Nephron (organoid): ENCODE results near the gene HUS1.
"Not testable (repeated sequence)": the region's sequence is repeated elsewhere in the genome, so short reads cannot be mapped to it uniquely, and the experiment has no call there.

Source experiments
- H3K27ac Mint-ChIP-seq, 3 experiments: 2 replicates each; pipeline ENCODE4 v1.8.0; 2020; ENCODE audit warnings: mixed read lengths in 3 of 3, mild to moderate bottlenecking in 2 of 3, moderate library complexity in 1 of 3
- H3K27me3 Mint-ChIP-seq: 2 replicates; pipeline ENCODE4 v1.8.0; 2021; ENCODE audit warnings: low read depth, mild to moderate bottlenecking, moderate library complexity, mixed read lengths
- H3K36me3 Mint-ChIP-seq: 2 replicates; pipeline ENCODE4 v1.8.0; 2020; ENCODE audit warnings: low read depth, mixed read lengths
- H3K4me1 Mint-ChIP-seq: 2 replicates; pipeline ENCODE4 v1.8.0; 2020; ENCODE audit warnings: mixed read lengths
- H3K4me3 Mint-ChIP-seq, 3 experiments: 2 replicates each; pipeline ENCODE4 v1.8.0; 2020; ENCODE audit warnings: mild to moderate bottlenecking in 3 of 3, mixed read lengths in 3 of 3, moderate library complexity in 2 of 3
- H3K9me3 Mint-ChIP-seq: 2 replicates; pipeline ENCODE4 v1.8.0; 2020; ENCODE audit warnings: mixed read lengths
- TF ChIP-seq, protein P1 (sequence below), 3 experiments: fragments of 200-600 bp; sonication (generic); IDR thresholded peaks; one replicate each; pipeline ENCODE4 v1.5.0; 2021; ENCODE audit warnings: antibody characterized with exemption in 3 of 3; ENCODE audit not compliant: unreplicated experiment in 3 of 3

HUS1 gene

DNA sequence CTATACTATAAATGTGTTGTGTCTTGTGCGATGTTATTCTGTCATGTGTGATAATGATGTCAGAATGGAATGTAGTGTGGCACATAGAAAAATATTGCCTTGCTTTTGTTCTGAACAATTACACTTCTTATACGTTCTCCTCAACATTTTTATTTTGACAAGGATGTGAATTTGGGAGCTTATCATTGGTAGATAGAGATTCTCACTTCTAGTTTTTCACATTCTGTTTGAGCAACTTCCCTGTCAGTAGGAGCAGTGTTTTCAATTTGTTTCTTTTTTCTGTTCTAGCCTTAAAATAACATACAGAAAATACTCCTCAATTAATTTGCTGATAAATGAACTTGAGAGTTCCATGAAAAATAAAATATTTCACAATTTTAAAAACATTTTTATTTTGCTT lies 31.9 kb upstream of the HUS1 start:
- no peak overlapping the region for H3K4me3 Mint-ChIP-seq
- peaks cover 6% of the 10 kb centered on the region for H3K27me3 Mint-ChIP-seq
- no peaks in the 10 kb centered on the region for H3K4me1 Mint-ChIP-seq
- no peaks in the 10 kb centered on the region for H3K36me3 Mint-ChIP-seq
- H3K27ac Mint-ChIP-seq: no peak overlapping the region
- no peaks in the 10 kb centered on the region for H3K9me3 Mint-ChIP-seq
- TF ChIP-seq, protein P1, sequence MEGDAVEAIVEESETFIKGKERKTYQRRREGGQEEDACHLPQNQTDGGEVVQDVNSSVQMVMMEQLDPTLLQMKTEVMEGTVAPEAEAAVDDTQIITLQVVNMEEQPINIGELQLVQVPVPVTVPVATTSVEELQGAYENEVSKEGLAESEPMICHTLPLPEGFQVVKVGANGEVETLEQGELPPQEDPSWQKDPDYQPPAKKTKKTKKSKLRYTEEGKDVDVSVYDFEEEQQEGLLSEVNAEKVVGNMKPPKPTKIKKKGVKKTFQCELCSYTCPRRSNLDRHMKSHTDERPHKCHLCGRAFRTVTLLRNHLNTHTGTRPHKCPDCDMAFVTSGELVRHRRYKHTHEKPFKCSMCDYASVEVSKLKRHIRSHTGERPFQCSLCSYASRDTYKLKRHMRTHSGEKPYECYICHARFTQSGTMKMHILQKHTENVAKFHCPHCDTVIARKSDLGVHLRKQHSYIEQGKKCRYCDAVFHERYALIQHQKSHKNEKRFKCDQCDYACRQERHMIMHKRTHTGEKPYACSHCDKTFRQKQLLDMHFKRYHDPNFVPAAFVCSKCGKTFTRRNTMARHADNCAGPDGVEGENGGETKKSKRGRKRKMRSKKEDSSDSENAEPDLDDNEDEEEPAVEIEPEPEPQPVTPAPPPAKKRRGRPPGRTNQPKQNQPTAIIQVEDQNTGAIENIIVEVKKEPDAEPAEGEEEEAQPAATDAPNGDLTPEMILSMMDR (IDR thresholded peaks at IDR 0.05; ENCODE audit: unreplicated experiment in 3 of 3): no peak

DNA sequence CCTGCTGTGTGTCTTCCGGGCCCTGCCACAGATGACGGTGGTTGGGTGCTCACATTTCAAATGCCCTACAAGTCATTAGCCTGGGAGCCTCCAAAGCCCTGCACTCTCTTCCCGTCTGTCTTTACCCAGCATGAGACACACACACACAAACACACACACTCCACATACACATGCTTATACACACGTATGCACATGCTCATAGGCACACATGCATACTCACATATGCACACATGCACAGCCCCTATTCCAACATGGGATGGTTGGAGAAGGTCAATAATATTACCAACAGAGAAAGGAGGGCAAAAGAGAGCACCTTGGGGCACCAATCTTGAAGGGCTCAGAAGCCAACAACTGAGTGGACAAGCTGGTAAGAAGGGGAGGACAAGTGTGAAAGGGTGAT lies 30.5 kb upstream of the HUS1 start:
- Mint-ChIP-seq H3K27ac (no peak overlapping the region), H3K9me3 (no peaks in the 10 kb centered on the region)
- TF ChIP-seq, protein P1 (IDR thresholded peaks at IDR 0.05; ENCODE audit: unreplicated experiment in 3 of 3): no peak

DNA sequence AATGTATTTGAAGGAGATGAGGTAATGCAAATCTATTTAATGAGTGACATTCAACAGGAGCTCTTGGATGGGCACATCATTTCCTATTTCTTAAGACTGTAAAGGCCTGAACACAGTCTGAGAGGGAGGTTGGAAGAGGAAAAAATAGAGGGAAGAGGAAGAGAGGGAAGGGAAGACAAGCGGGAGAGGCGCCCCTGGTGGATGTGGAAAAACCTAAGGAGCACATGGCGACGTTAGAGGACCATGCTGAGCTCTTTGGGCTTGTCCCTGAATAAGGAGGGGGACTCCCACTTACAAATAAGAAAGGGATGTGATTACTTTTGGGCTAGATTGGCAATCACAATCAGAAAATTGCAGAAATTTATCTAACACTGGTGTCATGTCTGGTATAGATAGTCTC lies 29.8 kb upstream of the HUS1 start:
- no peaks in the 10 kb centered on the region for H3K4me1 Mint-ChIP-seq
- TF ChIP-seq, protein P1 (IDR thresholded peaks at IDR 0.05; ENCODE audit: unreplicated experiment in 3 of 3): no peak
- no peaks in the 10 kb centered on the region for H3K36me3 Mint-ChIP-seq
- H3K4me3 Mint-ChIP-seq: no peak overlapping the region
- H3K27ac Mint-ChIP-seq: no peak overlapping the region
- peaks cover 6% of the 10 kb centered on the region for H3K27me3 Mint-ChIP-seq
- H3K9me3 Mint-ChIP-seq: no peaks in the 10 kb centered on the region

More for the DNA sequence above, 30.5 kb upstream of the HUS1 start:
- H3K36me3 Mint-ChIP-seq: no peaks in the 10 kb centered on the region
- H3K4me3 Mint-ChIP-seq: no peak overlapping the region
- H3K4me1 Mint-ChIP-seq: no peaks in the 10 kb centered on the region
- H3K27me3 Mint-ChIP-seq: peaks cover 6% of the 10 kb centered on the region

DNA sequence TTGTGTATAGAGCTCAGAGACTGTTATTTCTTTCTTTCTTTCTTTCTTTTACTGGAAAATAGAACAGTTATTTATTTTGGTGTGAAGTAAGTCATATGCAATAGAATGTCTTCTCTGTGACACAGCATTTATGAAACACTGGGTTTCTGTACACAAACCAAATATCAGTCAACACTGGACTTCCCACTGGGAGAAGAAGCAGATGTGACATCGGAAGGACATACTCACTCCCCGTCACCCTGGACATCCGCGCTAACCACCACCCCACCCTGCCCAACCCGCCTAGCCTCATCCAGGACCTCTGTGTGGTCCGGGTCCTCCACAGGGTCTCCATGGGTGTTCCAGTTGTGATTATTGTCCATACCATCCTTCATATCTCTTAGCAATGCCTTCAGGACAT lies 27.5 kb upstream of the HUS1 start:
- no peaks in the 10 kb centered on the region for H3K36me3 Mint-ChIP-seq
- TF ChIP-seq, protein P1 (IDR thresholded peaks at IDR 0.05; ENCODE audit: unreplicated experiment in 3 of 3): no peak
- no peaks in the 10 kb centered on the region for H3K4me1 Mint-ChIP-seq
- peaks cover 6% of the 10 kb centered on the region for H3K27me3 Mint-ChIP-seq
- H3K9me3 Mint-ChIP-seq: peaks cover 6% of the 10 kb centered on the region
- no peak overlapping the region for H3K27ac Mint-ChIP-seq
- no peak overlapping the region for H3K4me3 Mint-ChIP-seq

DNA sequence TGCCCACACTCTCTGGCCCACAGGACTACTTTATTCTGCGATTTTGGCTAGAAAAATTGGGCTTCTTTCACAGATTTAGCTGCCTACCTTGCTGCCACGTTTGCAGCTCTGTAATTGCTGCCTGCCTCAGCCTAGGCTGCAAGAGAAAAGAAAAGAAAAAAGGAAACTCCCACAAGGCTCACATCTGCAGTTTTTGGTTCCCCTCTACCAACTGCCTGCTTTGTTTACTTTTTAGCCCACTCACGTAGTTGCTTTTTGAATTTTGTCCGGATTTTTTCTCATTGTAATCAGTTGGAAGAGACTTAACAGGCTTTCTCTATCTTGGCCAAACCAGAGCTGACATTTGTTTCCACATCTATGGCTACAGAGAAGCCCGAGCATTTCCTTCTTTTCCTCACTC lies 25.2 kb upstream of the HUS1 start:
- no peak overlapping the region for H3K4me3 Mint-ChIP-seq
- H3K36me3 Mint-ChIP-seq: no peaks in the 10 kb centered on the region
- TF ChIP-seq, protein P1 (IDR thresholded peaks at IDR 0.05; ENCODE audit: unreplicated experiment in 3 of 3): no peak
- H3K9me3 Mint-ChIP-seq: peaks cover 9% of the 10 kb centered on the region
- H3K27me3 Mint-ChIP-seq: peaks cover 6% of the 10 kb centered on the region
- no peaks in the 10 kb centered on the region for H3K4me1 Mint-ChIP-seq
- H3K27ac Mint-ChIP-seq: peak overlapping the region in 2 of 3 experiments; percentile 59 to 88

DNA sequence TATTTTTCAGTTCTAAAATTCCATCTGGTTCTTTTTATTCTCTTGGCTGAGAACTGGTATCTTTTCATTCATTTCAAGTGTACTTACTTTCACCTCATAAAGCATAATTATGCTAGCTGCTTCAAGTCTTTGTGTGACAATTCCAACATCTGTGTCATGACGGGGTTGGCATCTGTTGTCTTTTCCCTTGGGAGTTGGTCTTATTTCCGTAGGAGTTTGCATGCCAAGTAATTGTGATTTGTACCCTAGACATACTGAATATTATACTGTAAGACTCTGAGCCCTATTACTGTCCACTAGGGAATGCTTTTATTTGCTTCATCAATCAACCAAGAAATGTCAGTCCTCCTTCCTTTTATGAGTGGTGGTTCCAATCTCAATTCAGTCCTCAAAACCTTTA lies 24.6 kb upstream of the HUS1 start:
- Mint-ChIP-seq H3K36me3 (no peaks in the 10 kb centered on the region), H3K4me3 (no peak overlapping the region), H3K4me1 (no peaks in the 10 kb centered on the region), H3K27ac (peak overlapping the region in 2 of 3 experiments; percentile 34 to 88), H3K27me3 (peaks cover 6% of the 10 kb centered on the region), H3K9me3 (peaks cover 9% of the 10 kb centered on the region)
- TF ChIP-seq, protein P1 (IDR thresholded peaks at IDR 0.05; ENCODE audit: unreplicated experiment in 3 of 3): no peak

DNA sequence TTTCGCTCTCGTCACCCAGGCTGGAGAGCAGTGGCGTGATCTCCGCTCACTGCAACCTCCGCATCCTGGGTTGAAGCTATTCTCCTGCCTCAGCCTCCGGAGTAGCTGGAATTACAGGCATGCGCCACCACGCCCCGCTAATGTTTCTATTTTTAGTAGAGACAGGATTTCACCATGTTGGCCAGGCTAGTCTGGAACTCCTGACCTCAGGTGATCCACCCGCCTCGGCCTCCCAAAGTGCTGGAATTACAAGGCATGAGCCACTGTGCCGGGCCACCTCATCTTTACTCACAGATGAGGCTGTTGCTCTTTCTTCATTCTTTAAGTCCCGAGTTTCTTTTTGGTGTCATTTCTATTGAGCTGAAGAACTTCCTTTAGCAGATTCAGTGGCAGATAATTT lies 20.7 kb upstream of the HUS1 start:
- not testable (repeated sequence) for H3K27ac Mint-ChIP-seq, H3K27me3 Mint-ChIP-seq, H3K9me3 Mint-ChIP-seq, H3K36me3 Mint-ChIP-seq, H3K4me1 Mint-ChIP-seq, H3K4me3 Mint-ChIP-seq
